Fibroblast of lung (primary cell): ENCODE data around the gene TMEM51. TPM values are rescaled to one million over a fixed set of nuclear protein-coding genes. Genes with fewer than 3 reads are reported as not detected.

Experiments used
- DNase-seq, 2 donors: peaks; one replicate each; pipeline versions ENCODE4 v3.0.0 to v3.0.0-alpha.2; 2010; ENCODE audit warnings: low read depth in 2 of 2
- H2AFZ ChIP-seq: 2 replicates; pipeline ENCODE4 v1.5.1; 2012; ENCODE audit warnings: low read length, control low read depth, inconsistent platforms
- H3K27ac ChIP-seq: 2 replicates; pipeline ENCODE4 v1.5.1; 2011; ENCODE audit warnings: low read length, control low read depth; ENCODE audit not compliant: insufficient read depth
- H3K27me3 ChIP-seq: 2 replicates; pipeline ENCODE4 v1.5.1; 2011; ENCODE audit warnings: mild to moderate bottlenecking, low read length; ENCODE audit not compliant: control insufficient read depth, insufficient read depth
- H3K36me3 ChIP-seq: 2 replicates; pipeline ENCODE4 v1.5.1; 2011; ENCODE audit warnings: low read length; ENCODE audit not compliant: control insufficient read depth, insufficient read depth
- H3K4me1 ChIP-seq: 2 replicates; pipeline ENCODE4 v1.5.1; 2011; ENCODE audit warnings: low read length; ENCODE audit not compliant: control insufficient read depth, insufficient read depth; ENCODE audit errors: extremely low read depth
- H3K4me2 ChIP-seq: 2 replicates; pipeline ENCODE4 v1.5.1; 2011; ENCODE audit warnings: low read length, control low read depth; ENCODE audit not compliant: insufficient read depth; ENCODE audit errors: extremely low read depth
- H3K4me3 ChIP-seq, 4 experiments: fragments of 200-600 bp in 1 of 4; sonication (generic) in 1 of 4; replicated peaks in 1 of 4; 2 replicates each; pipeline ENCODE4 v1.5.1; 2011 to 2016; ENCODE audit warnings: low read length in 4 of 4, low read depth in 3 of 4, mild to moderate bottlenecking in 3 of 4, control low read depth in 2 of 4, inconsistent platforms in 1 of 4, mixed read lengths in 1 of 4; ENCODE audit not compliant: insufficient read depth in 1 of 4; ENCODE audit errors: control extremely low read depth in 1 of 4
- H3K79me2 ChIP-seq: 2 replicates; pipeline ENCODE4 v1.5.1; 2012; ENCODE audit warnings: mild to moderate bottlenecking, low read length, inconsistent platforms; ENCODE audit not compliant: control insufficient read depth, insufficient read depth
- H3K9ac ChIP-seq: 2 replicates; pipeline ENCODE4 v1.5.1; 2011; ENCODE audit warnings: mild to moderate bottlenecking, low read length, control low read depth; ENCODE audit not compliant: insufficient read depth
- H3K9me3 ChIP-seq: 2 replicates; pipeline ENCODE4 v1.5.1; 2012; ENCODE audit warnings: low read depth, low read length; ENCODE audit not compliant: control insufficient read depth, insufficient read depth
- H4K20me1 ChIP-seq: 2 replicates; pipeline ENCODE4 v1.5.1; 2011; ENCODE audit warnings: low read length; ENCODE audit not compliant: control insufficient read depth, insufficient read depth; ENCODE audit errors: extremely low read depth
- EZH2 ChIP-seq: IDR thresholded peaks from 2 replicates; pipeline ENCODE4 v1.5.1; 2012; ENCODE audit warnings: low read length, control low read depth, mild to moderate bottlenecking; ENCODE audit errors: missing control alignments
- polyA plus RNA-seq, 2 donors: library from polyadenylated mRNA; depleted of rRNA in 1 of 2; stranded (reverse) in 1 of 2; unstranded in 1 of 2; fragments of >200 nt; gene quantifications; 2 replicates each; pipeline ENCODE4 v1.2.1, GENCODE V29; 2011 to 2012; ENCODE audit warnings: missing spikeins in 1 of 2
- total RNA-seq: library from RNA; depleted of rRNA; stranded (reverse); fragments of >200 nt; gene quantifications from 2 replicates; pipeline ENCODE4 v1.2.1, GENCODE V29; 2014
- TF ChIP-seq, protein P1 (sequence below), 2 donors: IDR thresholded peaks in 1 of 2; conservative IDR thresholded peaks in 1 of 2; 1 replicate in 1 of 2; 2 replicates in 1 of 2; pipeline ENCODE4 v1.5.1; 2011 to 2012; ENCODE audit warnings: low read length in 2 of 2, control low read depth in 1 of 2, inconsistent platforms in 1 of 2, low read depth in 1 of 2, mild to moderate bottlenecking in 1 of 2

TMEM51 gene
- total and polyA plus RNA-seq, 2 donors (not counting 1 experiment from before 2014, with no cell fraction given): 6.1 to 19.0 TPM

DNA sequence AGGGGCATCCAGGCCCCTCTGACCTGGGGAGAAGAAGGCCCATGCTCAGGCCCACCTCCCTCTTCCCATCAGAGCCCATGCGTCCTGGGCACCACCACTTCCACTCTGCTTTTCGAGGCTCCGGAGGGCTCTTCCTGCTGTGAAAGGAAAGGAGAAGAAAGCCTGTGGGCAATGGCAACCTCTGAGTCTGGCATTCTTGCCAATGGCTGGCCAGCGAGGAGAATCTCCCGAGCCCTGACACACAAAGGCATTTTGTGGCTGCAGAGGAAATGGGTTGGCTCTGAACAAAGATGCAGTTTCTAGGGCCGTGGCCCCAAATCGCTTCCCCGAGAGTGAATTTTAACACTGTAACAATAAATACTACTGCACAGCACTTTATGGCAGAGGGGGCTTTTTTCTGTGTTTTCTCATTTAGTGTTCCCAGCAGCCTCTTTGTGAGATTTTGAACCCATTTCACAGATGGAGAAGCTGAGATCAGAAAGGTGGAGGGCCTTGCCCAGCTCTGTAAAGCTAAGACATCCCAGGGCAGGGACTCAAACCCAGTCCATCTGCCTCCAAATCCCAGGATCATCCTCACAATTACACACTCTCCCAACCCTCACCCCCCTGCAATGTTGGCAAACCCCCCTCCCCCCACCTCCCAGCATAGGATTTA, 35.7 kb upstream of the TMEM51 start:
- TF ChIP-seq, protein P1, sequence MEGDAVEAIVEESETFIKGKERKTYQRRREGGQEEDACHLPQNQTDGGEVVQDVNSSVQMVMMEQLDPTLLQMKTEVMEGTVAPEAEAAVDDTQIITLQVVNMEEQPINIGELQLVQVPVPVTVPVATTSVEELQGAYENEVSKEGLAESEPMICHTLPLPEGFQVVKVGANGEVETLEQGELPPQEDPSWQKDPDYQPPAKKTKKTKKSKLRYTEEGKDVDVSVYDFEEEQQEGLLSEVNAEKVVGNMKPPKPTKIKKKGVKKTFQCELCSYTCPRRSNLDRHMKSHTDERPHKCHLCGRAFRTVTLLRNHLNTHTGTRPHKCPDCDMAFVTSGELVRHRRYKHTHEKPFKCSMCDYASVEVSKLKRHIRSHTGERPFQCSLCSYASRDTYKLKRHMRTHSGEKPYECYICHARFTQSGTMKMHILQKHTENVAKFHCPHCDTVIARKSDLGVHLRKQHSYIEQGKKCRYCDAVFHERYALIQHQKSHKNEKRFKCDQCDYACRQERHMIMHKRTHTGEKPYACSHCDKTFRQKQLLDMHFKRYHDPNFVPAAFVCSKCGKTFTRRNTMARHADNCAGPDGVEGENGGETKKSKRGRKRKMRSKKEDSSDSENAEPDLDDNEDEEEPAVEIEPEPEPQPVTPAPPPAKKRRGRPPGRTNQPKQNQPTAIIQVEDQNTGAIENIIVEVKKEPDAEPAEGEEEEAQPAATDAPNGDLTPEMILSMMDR (conservative IDR thresholded peaks at IDR 0.05 in 1 of 2, IDR thresholded peaks at IDR 0.05 in 1 of 2; ENCODE audit: low read depth in 1 of 2, low read length in 2 of 2): no peak
- no peak for TF ChIP-seq EZH2
- Histone ChIP-seq H3K4me3 (no peak overlapping the region), H4K20me1 (no peaks in the 10 kb centered on the region), H3K36me3 (no peaks in the 10 kb centered on the region), H3K9me3 (no peaks in the 10 kb centered on the region), H3K4me2 (no peak overlapping the region), H3K79me2 (no peaks in the 10 kb centered on the region), H3K4me1 (no peaks in the 10 kb centered on the region), H3K27ac (no peak overlapping the region), H3K9ac (no peak overlapping the region), H3K27me3 (peaks cover 11% of the 10 kb centered on the region), H2AFZ (no peak overlapping the region)
- DNase-seq: no peak

DNA sequence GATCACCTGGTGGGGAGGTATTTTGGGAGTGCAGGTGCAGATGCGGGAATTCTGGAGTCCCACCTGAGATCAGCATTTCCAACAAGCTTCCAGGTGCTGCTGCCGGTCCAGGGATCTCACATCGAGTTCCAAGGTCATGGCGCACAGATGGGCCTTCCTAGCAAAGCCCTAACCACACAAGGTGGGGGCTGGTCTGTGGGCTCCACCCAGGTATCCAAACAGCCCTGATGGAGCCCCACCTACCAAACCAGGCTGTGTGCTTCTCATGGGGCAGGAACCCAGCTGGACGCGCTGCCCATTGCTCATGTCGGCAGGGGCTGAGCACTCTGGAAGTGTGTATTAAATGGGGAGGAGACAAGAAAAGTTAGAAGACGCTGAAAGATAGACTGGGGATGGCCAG, 35.0 kb upstream of the TMEM51 start:
- no peak overlapping the region for H3K4me2 ChIP-seq
- H3K9me3 ChIP-seq: no peaks in the 10 kb centered on the region
- H3K4me1 ChIP-seq: no peaks in the 10 kb centered on the region
- H3K79me2 ChIP-seq: no peaks in the 10 kb centered on the region
- no peak for DNase-seq
- H3K27me3 ChIP-seq: peaks cover 11% of the 10 kb centered on the region
- no peak overlapping the region for H2AFZ ChIP-seq
- no peak for TF ChIP-seq EZH2
- TF ChIP-seq, protein P1 (conservative IDR thresholded peaks at IDR 0.05 in 1 of 2, IDR thresholded peaks at IDR 0.05 in 1 of 2; ENCODE audit: low read depth in 1 of 2, low read length in 2 of 2): no peak
- no peak overlapping the region for H3K27ac ChIP-seq
- no peak overlapping the region for H3K9ac ChIP-seq
- no peaks in the 10 kb centered on the region for H4K20me1 ChIP-seq
- H3K4me3 ChIP-seq: no peak overlapping the region
- no peaks in the 10 kb centered on the region for H3K36me3 ChIP-seq

DNA sequence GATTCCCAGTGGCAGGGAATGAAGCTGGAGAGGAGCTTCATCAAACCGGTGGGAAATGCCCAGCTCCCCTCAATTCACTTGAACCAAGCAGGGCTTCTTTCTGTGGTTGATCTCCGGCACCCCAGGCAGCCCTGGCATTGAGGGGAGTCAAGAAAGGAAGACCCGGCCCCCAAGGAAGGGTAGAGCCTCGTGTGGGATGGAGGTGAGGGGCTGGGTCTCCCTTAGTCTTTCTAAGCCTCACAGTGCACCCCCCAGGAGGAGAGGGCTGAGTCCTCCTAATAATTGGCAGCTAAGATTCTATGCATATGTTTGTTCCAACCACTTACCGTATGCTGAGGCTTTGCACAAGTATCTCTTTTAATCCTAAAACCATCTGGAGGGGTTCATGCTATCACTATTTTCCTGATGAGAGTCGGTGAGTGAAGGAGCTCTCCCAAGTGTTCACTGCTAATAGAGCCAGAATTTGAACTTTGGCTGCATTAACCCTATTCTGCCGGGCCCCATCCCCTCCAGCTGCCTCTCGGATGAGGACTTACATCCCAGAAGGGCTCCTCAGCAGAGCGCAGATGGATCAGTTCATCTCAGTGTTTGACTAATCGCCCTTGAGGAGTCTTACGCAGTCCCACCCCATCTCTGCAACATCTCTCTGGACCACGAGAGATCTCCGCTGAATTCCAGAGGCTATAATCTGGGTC, 33.1 kb upstream of the TMEM51 start:
- peaks cover 7% of the 10 kb centered on the region for H3K27me3 ChIP-seq
- H2AFZ ChIP-seq: no peak overlapping the region
- H3K27ac ChIP-seq: no peak overlapping the region
- no peaks in the 10 kb centered on the region for H3K4me1 ChIP-seq
- H3K79me2 ChIP-seq: no peaks in the 10 kb centered on the region
- H3K36me3 ChIP-seq: no peaks in the 10 kb centered on the region
- H4K20me1 ChIP-seq: no peaks in the 10 kb centered on the region
- TF ChIP-seq EZH2: no peak
- TF ChIP-seq, protein P1 (conservative IDR thresholded peaks at IDR 0.05 in 1 of 2, IDR thresholded peaks at IDR 0.05 in 1 of 2; ENCODE audit: low read depth in 1 of 2, low read length in 2 of 2): no peak
- no peak overlapping the region for H3K9ac ChIP-seq
- no peak overlapping the region for H3K4me3 ChIP-seq
- DNase-seq: no peak
- no peak overlapping the region for H3K4me2 ChIP-seq
- no peaks in the 10 kb centered on the region for H3K9me3 ChIP-seq
